K562 (cell line): Measurements from ENCODE around the gene EIF2AK2. TPM values are rescaled to one million over a fixed set of nuclear protein-coding genes. Genes with fewer than 3 reads are reported as not detected.

Source experiments
- CAMTA2 ChIP-seq: fragments of 250-450 bp; sonication (Bioruptor Pico); conservative IDR thresholded peaks from 2 replicates; pipeline ENCODE4 v1.5.1; 2022
- CBX3 ChIP-seq, 2 experiments: IDR thresholded peaks; 1 replicate in 1 of 2; 2 replicates in 1 of 2; pipeline ENCODE4 v1.6.1; 2012; ENCODE audit warnings: inconsistent platforms in 2 of 2, low read length in 2 of 2, borderline replicate concordance in 1 of 2, control low read depth in 1 of 2
- CC2D1A ChIP-seq: fragments of 450-650 bp; IDR thresholded peaks from 2 replicates; pipeline ENCODE4 v1.6.1; 2017; ENCODE audit warnings: mild to moderate bottlenecking
- ETV6 ChIP-seq, 3 experiments: fragments of 150-350 bp in 1 of 3; sonication (generic) in 1 of 3; formaldehyde crosslinking in 1 of 3; IDR thresholded peaks; 2 replicates each; pipeline versions ENCODE4 v1.6.1 to v1.8.0; 2014 to 2022; ENCODE audit warnings: borderline replicate concordance in 2 of 3, low read depth in 2 of 3, antibody characterized with exemption in 1 of 3, low read length in 1 of 3, mild to moderate bottlenecking in 1 of 3, missing genetic modification reagents in 1 of 3
- FOXA3 ChIP-seq, 2 experiments: fragments of 450-650 bp in 1 of 2; sonication (generic) in 1 of 2; formaldehyde crosslinking; IDR thresholded peaks in 1 of 2; conservative IDR thresholded peaks in 1 of 2; 2 replicates each; pipeline versions ENCODE4 v1.4.0 to v1.8.0; 2020 to 2022; ENCODE audit warnings: mild to moderate bottlenecking in 2 of 2, missing genetic modification reagents in 1 of 2
- KLF1 ChIP-seq: fragments of 450-650 bp; IDR thresholded peaks from 2 replicates; pipeline ENCODE4 v1.6.1; 2016; ENCODE audit warnings: missing genetic modification characterization, missing compliant biosample characterization
- LEF1 ChIP-seq: fragments of 450-650 bp; IDR thresholded peaks from 2 replicates; pipeline ENCODE4 v1.6.1; 2016; ENCODE audit warnings: mild to moderate bottlenecking
- NR0B1 ChIP-seq: fragments of 450-650 bp; IDR thresholded peaks from one replicate; pipeline ENCODE4 v1.6.1; 2018; ENCODE audit warnings: mild to moderate bottlenecking, moderate library complexity; ENCODE audit not compliant: partially characterized antibody
- NR2F6 ChIP-seq: fragments of 450-650 bp; formaldehyde crosslinking; IDR thresholded peaks from 2 replicates; pipeline ENCODE4 v1.4.0; 2020; ENCODE audit warnings: mild to moderate bottlenecking
- PHB2 ChIP-seq: fragments of 450-650 bp; IDR thresholded peaks from 2 replicates; pipeline ENCODE4 v1.6.1; 2017; ENCODE audit warnings: low read depth
- RBM39 ChIP-seq: fragments of 200-400 bp; formaldehyde crosslinking; optimal IDR thresholded peaks from 2 replicates; pipeline ENCODE3; 2018; ENCODE audit warnings: low read depth, low read length
- SMARCC2 ChIP-seq: fragments of 450-650 bp; IDR thresholded peaks from 2 replicates; pipeline ENCODE4 v1.6.1; 2017; ENCODE audit warnings: antibody characterized with exemption, moderate library complexity, mild to moderate bottlenecking, low read depth
- ZBTB5 ChIP-seq: fragments of 450-650 bp; IDR thresholded peaks from 2 replicates; pipeline ENCODE4 v1.6.1; 2017; ENCODE audit warnings: antibody characterized with exemption
- ZBTB9 ChIP-seq: fragments of 450-650 bp; formaldehyde crosslinking; IDR thresholded peaks from 2 replicates; pipeline ENCODE4 v1.4.0; 2020; ENCODE audit warnings: mild to moderate bottlenecking, moderate library complexity
- ZFX ChIP-seq: sonication (generic); formaldehyde crosslinking; IDR thresholded peaks from 2 replicates; pipeline ENCODE4 v1.8.0; 2022; ENCODE audit warnings: mild to moderate bottlenecking, missing genetic modification reagents, moderate library complexity
- ZNF134 ChIP-seq: fragments of 250-450 bp; sonication (Bioruptor Pico); conservative IDR thresholded peaks from 2 replicates; pipeline ENCODE4 v1.4.0; 2020
- ZNF239 ChIP-seq: fragments of 250-450 bp; sonication (Bioruptor Pico); IDR thresholded peaks from 2 replicates; pipeline ENCODE4 v1.4.0; 2020; ENCODE audit warnings: mild to moderate bottlenecking
- ZNF263 ChIP-seq: sonication (generic); formaldehyde crosslinking; IDR thresholded peaks from 2 replicates; pipeline ENCODE4 v1.8.0; 2022; ENCODE audit warnings: mild to moderate bottlenecking, missing genetic modification reagents, borderline replicate concordance
- ZNF696 ChIP-seq: fragments of 250-450 bp; sonication (Bioruptor Pico); conservative IDR thresholded peaks from 2 replicates; pipeline ENCODE4 v1.4.0; 2020; ENCODE audit warnings: mild to moderate bottlenecking, moderate library complexity
- polyA plus RNA-seq, 8 experiments: library from polyadenylated mRNA; depleted of rRNA in 4 of 8; stranded (reverse) in 5 of 8; unstranded in 3 of 8; fragments of >200 nt; fragmentation: Nextera tagmentation in 2 of 8; fragmentation: Illumina TruSeq in 1 of 8; extraction: Ambion mirVana in 2 of 8; extraction: Trizol in 1 of 8; gene quantifications; 2 replicates each; pipeline versions ENCODE4 v1.2.1 to v1.2.3, GENCODE V29; 2011 to 2014; ENCODE audit warnings: inconsistent platforms in 1 of 8, missing spikeins in 1 of 8
- total RNA-seq, 7 experiments: library from RNA; depleted of rRNA in 6 of 7; stranded (reverse); fragments of >200 nt in 6 of 7; fragmentation: Illumina TruSeq in 2 of 7; extraction: Trizol in 2 of 7; gene quantifications; 2 replicates each; pipeline versions ENCODE4 v1.2.1 to v1.2.3, GENCODE V29; 2011 to 2021; ENCODE audit warnings: low replicate concordance in 1 of 7
- TF ChIP-seq, protein P1 (sequence below), 2 experiments: fragments of 250-450 bp in 1 of 2; fragments of 450-650 bp in 1 of 2; sonication (Bioruptor Pico) in 1 of 2; IDR thresholded peaks; 2 replicates each; pipeline versions ENCODE4 v1.6.1 to v1.8.0; 2016 to 2021; ENCODE audit warnings: mild to moderate bottlenecking in 2 of 2, moderate library complexity in 2 of 2, missing compliant biosample characterization in 1 of 2, missing genetic modification characterization in 1 of 2
- TF ChIP-seq, protein P2 (sequence below): sonication (generic); formaldehyde crosslinking; IDR thresholded peaks from 2 replicates; pipeline ENCODE4 v1.8.0; 2022; ENCODE audit warnings: mild to moderate bottlenecking, missing genetic modification reagents

EIF2AK2 gene
- total and polyA plus RNA-seq, 9 of the 15 experiments (the other 6 are each of a cell fraction or from before 2014, with no cell fraction given), result 3.8 to 19.5 (median 13.3) TPM

- TF ChIP-seq, protein P1, sequence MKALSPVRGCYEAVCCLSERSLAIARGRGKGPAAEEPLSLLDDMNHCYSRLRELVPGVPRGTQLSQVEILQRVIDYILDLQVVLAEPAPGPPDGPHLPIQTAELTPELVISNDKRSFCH (CRISPR knock-in tag; IDR thresholded peaks at IDR 0.05), result no peak
- TF ChIP-seq, protein P1 (tag; IDR thresholded peaks at IDR 0.05), result no peak
- TF ChIP-seq CAMTA2 (CRISPR knock-in tag) (no peak), NR2F6 (CRISPR knock-in tag) (0 out of 2 replicates have a peak, but pooled peaks have one; percentile 53), ZNF696 (CRISPR knock-in tag) (no peak), SMARCC2 (no peak), RBM39 (no peak), ZBTB5 (no peak), FOXA3 (CRISPR knock-in tag; conservative IDR thresholded peaks at IDR 0.05 in 1 of 2, IDR thresholded peaks at IDR 0.05 in 1 of 2) (peak in 1 of 2 experiments; percentile 70; a peak in 2 of 4 replicates), KLF1 (tag) (no peak), CBX3 (IDR thresholded peaks at IDR 0.05; ENCODE audit: borderline replicate concordance in 1 of 2, low read length in 2 of 2) (no peak; a peak in 1 of 3 replicates), ZNF134 (no peak), CC2D1A (peak; percentile 83), ZNF263 (peak; percentile 29; the same call in 1 of the 2 replicates), LEF1 (no peak), ZNF239 (no peak), PHB2 (no peak), ETV6 (IDR thresholded peaks at IDR 0.05; ENCODE audit: borderline replicate concordance in 1 of 2, low read depth in 2 of 2, low read length in 1 of 2) (no peak), ETV6 (CRISPR knock-in tag; IDR thresholded peaks at IDR 0.05; ENCODE audit: borderline replicate concordance) (0 out of 2 replicates have a peak, but pooled peaks have one; percentile 49), ZFX (peak; percentile 100), ZBTB9 (CRISPR knock-in tag) (peak; percentile 83; the same call in 1 of the 2 replicates), NR0B1 (no peak)
- TF ChIP-seq, protein P2, sequence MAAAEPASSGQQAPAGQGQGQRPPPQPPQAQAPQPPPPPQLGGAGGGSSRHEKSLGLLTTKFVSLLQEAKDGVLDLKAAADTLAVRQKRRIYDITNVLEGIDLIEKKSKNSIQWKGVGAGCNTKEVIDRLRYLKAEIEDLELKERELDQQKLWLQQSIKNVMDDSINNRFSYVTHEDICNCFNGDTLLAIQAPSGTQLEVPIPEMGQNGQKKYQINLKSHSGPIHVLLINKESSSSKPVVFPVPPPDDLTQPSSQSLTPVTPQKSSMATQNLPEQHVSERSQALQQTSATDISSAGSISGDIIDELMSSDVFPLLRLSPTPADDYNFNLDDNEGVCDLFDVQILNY (CRISPR knock-in tag), result peak; percentile 46; the same call in 1 of the 2 replicates
Observed at GRCh38 chr2:37196320-37197195, 39.8 kb upstream of the EIF2AK2 start, which contains the start of gene CEBPZOS (continued).
